Activated CD4-positive, alpha-beta T cell treated with anti-CD3 and anti-CD28 coated beads, Interleukin-2, amount 10 ng/mL, durations not matched to agents 7 days and 5 days (primary cell): ENCODE results near the gene ESYT1. TPM values are rescaled to one million over a fixed set of nuclear protein-coding genes. Genes with fewer than 3 reads are reported as not detected.
A peak's percentile ranks its signal among the peaks of the same experiment; 100 is the strongest.

Experiments used
- CTCF ChIA-PET: fragments of 350-600 bp; sonication (Branson Sonifier 250); formaldehyde crosslinking; loops from one replicate; lab custom pipeline; 2021; ENCODE audit warnings: antibody characterized with exemption; lab: Charles Lee
- POLR2A ChIA-PET: fragments of 350-600 bp; sonication (Branson Sonifier 250); formaldehyde crosslinking; loops from one replicate; lab custom pipeline; 2021; ENCODE audit warnings: antibody characterized with exemption; lab: Charles Lee
- DNase-seq: peaks from one replicate; pipeline ENCODE4 v3.0.0-alpha.2; 2020
- H3K27ac Mint-ChIP-seq: one replicate; pipeline ENCODE4 v1.8.0; 2021; ENCODE audit warnings: mild to moderate bottlenecking, moderate library complexity, mixed read lengths
- H3K27me3 Mint-ChIP-seq: one replicate; pipeline ENCODE4 v1.8.0; 2021; ENCODE audit warnings: mixed read lengths
- H3K36me3 Mint-ChIP-seq: one replicate; pipeline ENCODE4 v1.8.0; 2021; ENCODE audit warnings: low read depth, mixed read lengths
- H3K4me1 Mint-ChIP-seq: one replicate; pipeline ENCODE4 v1.8.0; 2021; ENCODE audit warnings: mixed read lengths
- H3K4me3 Mint-ChIP-seq: one replicate; pipeline ENCODE4 v1.8.0; 2021; ENCODE audit warnings: mild to moderate bottlenecking, moderate library complexity, mixed read lengths
- H3K9me3 Mint-ChIP-seq: one replicate; pipeline ENCODE4 v1.8.0; 2021; ENCODE audit warnings: mixed read lengths
- total RNA-seq, 2 experiments: library from RNA; stranded (reverse); gene quantifications; one replicate each; pipeline ENCODE4 v1.2.3, GENCODE V29; 2021

ESYT1 gene
- total RNA-seq, 2 experiments from 2014 or later, result 367 to 399 TPM

DNA sequence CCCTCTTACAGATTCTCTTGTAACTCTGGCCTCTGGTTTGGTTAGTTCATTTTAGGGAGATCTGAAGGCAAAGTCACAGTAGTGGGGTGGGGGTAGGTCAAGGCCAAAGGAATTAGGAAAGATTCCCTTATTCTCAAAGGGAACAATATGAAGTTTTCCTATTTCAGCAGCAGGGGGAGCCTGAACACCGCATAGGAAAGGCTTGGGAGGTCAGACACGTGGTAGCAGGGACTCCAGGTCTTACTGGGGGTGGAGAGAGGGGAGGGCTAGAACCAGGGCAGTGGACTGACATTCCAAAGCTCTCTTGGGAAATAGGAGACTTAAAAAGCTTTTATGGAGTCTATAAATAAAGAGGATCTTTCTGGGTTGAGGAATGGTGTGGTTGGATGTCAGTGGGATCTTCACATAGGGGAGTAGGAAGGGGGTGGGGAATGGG, 8.7 kb upstream of the ESYT1 start:
- ChIA-PET CTCF (interaction anchor here (0.6 to 7.8 kb wide), 18 partner anchors 9 to 566 kb away, joined by 3 to 90 read pairs (median 7); partner anchors contain the start of genes CNPY2, COQ10A, ESYT1 and MYL6B), POLR2A (interaction anchor here (0.6 to 1.7 kb wide), 2 partner anchors 39 to 70 kb away, joined by 5 read pairs; partner anchors contain the start of gene SMARCC2)
- Mint-ChIP-seq H3K4me1 (peaks cover 39% of the 10 kb centered on the region), H3K27ac (peak overlapping the region; percentile 97), H3K9me3 (no peaks in the 10 kb centered on the region), H3K36me3 (peaks cover 32% of the 10 kb centered on the region), H3K27me3 (no peaks in the 10 kb centered on the region), H3K4me3 (peak overlapping the region; percentile 95)
- DNase-seq, result peak; percentile 76

DNA sequence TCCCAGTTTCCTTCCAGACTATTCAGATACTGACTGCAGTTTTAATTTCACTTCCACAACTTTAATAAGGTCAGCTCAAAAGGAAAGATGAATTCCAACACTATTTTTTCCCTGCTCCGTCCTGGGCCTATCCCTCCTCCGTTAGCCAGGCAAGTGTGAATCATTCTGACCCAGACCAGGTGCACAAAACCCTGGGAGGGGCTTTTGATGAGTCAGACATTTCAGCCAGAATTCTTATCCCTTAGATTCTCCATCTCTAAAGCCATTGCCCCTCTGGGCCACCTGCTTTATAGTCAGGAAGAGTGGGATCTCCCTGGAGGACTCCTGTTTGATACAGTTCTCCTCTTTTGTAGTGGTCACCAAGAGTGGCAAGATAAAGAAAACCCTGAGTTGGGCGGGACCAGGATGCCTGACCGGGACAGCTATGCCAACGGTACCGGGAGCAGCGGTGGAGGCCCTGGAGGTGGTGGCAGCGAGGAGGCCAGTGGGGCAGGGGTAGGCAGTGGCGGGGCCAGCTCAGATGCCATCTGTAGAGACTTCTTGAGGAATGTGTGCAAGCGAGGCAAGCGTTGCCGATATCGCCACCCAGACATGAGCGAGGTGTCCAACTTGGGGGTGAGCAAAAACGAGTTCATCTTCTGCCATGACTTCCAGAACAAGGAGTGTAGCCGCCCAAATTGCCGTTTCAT, 7.8 kb upstream of the ESYT1 start:
- Mint-ChIP-seq H3K27me3 (no peaks in the 10 kb centered on the region), H3K4me1 (peaks cover 42% of the 10 kb centered on the region), H3K4me3 (no peak overlapping the region), H3K27ac (no peak overlapping the region), H3K9me3 (no peaks in the 10 kb centered on the region), H3K36me3 (peaks cover 34% of the 10 kb centered on the region)
- DNase-seq, result no peak
- ChIA-PET POLR2A (interaction anchor here (0.6 kb wide), 1 partner anchor 39 kb away, joined by 5 read pairs; no protein-coding TSS in a partner anchor), CTCF (interaction anchor here (0.6 to 7.8 kb wide), 12 partner anchors 8 to 344 kb away, joined by 3 to 90 read pairs (median 6); partner anchors contain the start of genes CNPY2, COQ10A, ESYT1 and PA2G4)

DNA sequence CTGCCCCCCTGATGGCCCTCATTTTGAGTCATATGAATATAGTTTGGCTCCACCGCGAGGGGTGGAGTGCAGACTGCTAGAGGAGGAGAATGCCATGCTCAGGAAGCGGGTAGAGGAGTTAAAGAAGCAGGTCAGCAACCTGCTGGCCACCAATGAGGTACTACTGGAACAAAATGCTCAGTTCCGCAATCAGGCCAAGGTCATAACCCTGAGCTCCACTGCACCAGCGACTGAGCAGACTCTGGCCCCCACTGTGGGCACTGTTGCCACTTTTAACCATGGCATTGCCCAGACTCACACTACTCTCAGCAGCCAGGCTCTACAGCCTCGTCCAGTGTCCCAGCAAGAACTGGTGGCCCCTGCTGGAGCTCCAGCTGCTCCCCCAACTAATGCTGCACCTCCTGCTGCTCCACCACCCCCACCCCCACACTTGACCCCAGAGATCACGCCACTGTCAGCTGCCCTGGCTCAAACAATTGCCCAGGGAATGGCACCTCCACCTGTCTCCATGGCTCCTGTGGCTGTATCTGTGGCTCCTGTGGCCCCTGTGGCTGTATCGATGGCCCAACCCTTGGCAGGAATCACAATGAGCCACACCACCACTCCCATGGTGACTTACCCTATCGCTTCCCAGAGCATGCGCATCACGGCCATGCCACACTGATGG, 6.7 kb upstream of the ESYT1 start:
- Mint-ChIP-seq H3K36me3 (peaks cover 37% of the 10 kb centered on the region), H3K9me3 (no peaks in the 10 kb centered on the region), H3K27ac (peak overlapping the region; percentile 34), H3K4me3 (no peak overlapping the region), H3K27me3 (no peaks in the 10 kb centered on the region), H3K4me1 (peaks cover 44% of the 10 kb centered on the region)
- ChIA-PET POLR2A (no interaction called here), CTCF (interaction anchor here (0.6 to 7.8 kb wide), 3 partner anchors 63 to 343 kb away, joined by 3 to 90 read pairs (median 7); partner anchors contain the start of gene SMARCC2)
- no peak for DNase-seq

GRCh38 chr12:56122637-56123036, 5.4 kb upstream of the ESYT1 start:
- no peaks in the 10 kb centered on the region for H3K27me3 Mint-ChIP-seq
- H3K4me3 Mint-ChIP-seq, result no peak overlapping the region
- H3K9me3 Mint-ChIP-seq, result no peaks in the 10 kb centered on the region
- H3K4me1 Mint-ChIP-seq, result peaks cover 56% of the 10 kb centered on the region
- no peak for DNase-seq
- peaks cover 26% of the 10 kb centered on the region for H3K36me3 Mint-ChIP-seq
- ChIA-PET POLR2A (no interaction called here), CTCF (interaction anchor here (0.5 to 6.5 kb wide), 5 partner anchors 41 to 439 kb away, joined by 3 to 79 read pairs (median 3); partner anchors contain the start of gene SMARCC2)
- no peak overlapping the region for H3K27ac Mint-ChIP-seq

DNA sequence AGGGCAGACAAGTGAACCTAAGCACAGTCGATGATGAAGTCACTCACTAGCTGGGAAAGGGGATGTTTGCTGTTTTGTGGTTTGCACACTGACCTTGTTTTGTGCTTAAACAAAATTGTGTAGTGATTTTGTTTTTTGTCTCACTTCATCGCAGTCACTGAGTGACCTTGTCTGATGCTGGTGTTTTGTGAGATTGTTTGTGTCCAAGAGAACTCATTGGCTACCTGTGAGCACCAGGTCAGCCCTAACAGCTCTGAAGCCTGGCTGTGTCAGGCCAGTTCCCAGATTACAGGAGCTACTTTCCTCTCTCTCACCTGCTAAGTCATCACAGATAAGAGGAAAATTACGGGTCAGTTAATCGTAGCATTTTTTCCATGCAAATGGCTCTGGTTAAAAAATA, 3.9 kb upstream of the ESYT1 start:
- Mint-ChIP-seq H3K4me1 (peaks cover 48% of the 10 kb centered on the region), H3K27me3 (no peaks in the 10 kb centered on the region), H3K4me3 (no peak overlapping the region)

DNA sequence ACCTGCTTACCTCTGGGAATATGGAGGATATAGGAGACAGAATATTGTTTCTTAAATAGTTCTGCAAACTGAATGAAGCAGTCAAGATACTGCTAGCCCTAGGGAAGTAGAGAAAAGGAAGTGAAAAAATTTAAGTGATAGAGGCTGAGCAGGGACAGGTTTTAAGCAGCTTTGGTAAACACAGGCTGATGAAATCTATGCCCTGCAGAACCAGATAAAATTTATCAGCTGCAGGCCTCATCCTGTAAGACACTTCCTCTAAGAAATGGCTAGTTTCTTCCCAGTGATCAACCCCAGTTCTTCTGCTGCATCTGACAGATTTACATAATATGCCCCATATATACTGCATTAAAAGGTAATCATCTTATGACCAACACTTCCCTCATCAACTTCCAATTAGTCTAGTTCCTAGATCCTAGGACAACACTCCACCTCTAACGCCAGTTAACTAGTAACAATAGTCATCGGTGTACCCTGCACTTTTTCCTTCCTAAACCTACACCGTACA, 1.3 kb upstream of the ESYT1 start:
- CTCF ChIA-PET, result interaction anchor here (0.6 to 6.5 kb wide), 22 partner anchors 9 to 354 kb away, joined by 3 to 79 read pairs (median 4); partner anchors contain the start of genes MYL6B, PA2G4, RNF41 and RPL41
- peaks cover 32% of the 10 kb centered on the region for H3K36me3 Mint-ChIP-seq

More for the DNA sequence above, 3.9 kb upstream of the ESYT1 start:
- Mint-ChIP-seq H3K36me3 (peaks cover 22% of the 10 kb centered on the region), H3K27ac (peak overlapping the region; percentile 27), H3K9me3 (no peaks in the 10 kb centered on the region)
- no peak for DNase-seq
- POLR2A ChIA-PET, result no interaction called here
- CTCF ChIA-PET, result interaction anchor here (0.8 to 6.5 kb wide), 6 partner anchors 28 to 401 kb away, joined by 3 to 79 read pairs (median 4); partner anchors contain the start of gene SMARCC2

GRCh38 chr12:56127485-56127887, 581 bp upstream of the ESYT1 start:
- POLR2A ChIA-PET, result interaction anchor here (0.6 to 2.3 kb wide), 4 partner anchors 10 to 78 kb away, joined by 3 to 12 read pairs (median 7); partner anchors contain the start of genes MYL6 and ZC3H10

More for the DNA sequence above, 1.3 kb upstream of the ESYT1 start:
- Mint-ChIP-seq H3K4me1 (peaks cover 62% of the 10 kb centered on the region), H3K4me3 (peak overlapping the region; percentile 91), H3K27ac (peak overlapping the region; percentile 93), H3K9me3 (peaks cover 6% of the 10 kb centered on the region), H3K27me3 (no peaks in the 10 kb centered on the region)
- POLR2A ChIA-PET, result interaction anchor here (2.3 kb wide), 1 partner anchor 9 kb away, joined by 12 read pairs; the partner anchor contains the start of gene ZC3H10
- DNase-seq, result no peak

DNA sequence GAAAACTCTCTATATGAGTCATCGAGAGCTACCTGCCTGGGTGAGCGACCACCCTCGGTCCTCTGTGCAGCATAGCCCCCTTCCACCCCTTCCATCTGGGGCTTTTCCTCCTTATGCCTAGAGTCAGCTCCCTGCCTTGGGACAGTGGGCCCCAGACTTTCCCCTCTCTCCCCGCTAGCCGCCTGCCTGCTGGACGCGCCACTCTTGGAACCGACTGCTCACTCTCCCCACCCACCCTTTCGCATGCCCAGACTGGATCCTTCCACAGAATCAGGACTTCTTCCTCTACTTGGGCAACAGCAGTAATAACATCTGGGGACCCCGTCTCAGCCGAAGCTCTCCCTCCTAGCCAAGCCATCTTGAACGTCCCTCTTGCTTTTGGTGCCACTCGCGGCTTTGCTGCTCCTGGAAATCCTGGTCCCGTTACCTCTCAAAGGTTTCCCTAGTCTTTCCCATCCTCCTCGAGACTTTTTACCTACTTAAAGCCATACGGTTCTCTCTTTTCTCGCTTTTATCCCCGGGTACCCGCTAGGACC, 671 bp downstream of the ESYT1 start:
- POLR2A ChIA-PET, result interaction anchor here (0.6 to 2.3 kb wide), 7 partner anchors 11 to 500 kb away, joined by 3 to 12 read pairs (median 8); partner anchors contain the start of genes MYL6, PA2G4, SMARCC2 and ZC3H10
- Mint-ChIP-seq H3K4me3 (peak overlapping the region; percentile 91), H3K4me1 (peaks cover 74% of the 10 kb centered on the region), H3K36me3 (peaks cover 50% of the 10 kb centered on the region), H3K9me3 (peaks cover 6% of the 10 kb centered on the region), H3K27ac (peak overlapping the region; percentile 93), H3K27me3 (no peaks in the 10 kb centered on the region)
- DNase-seq, result no peak
- CTCF ChIA-PET, result interaction anchor here (0.7 to 6.5 kb wide), 15 partner anchors 9 to 336 kb away, joined by 3 to 79 read pairs (median 7); partner anchors contain the start of genes ANKRD52, MYL6B, RNF41 and RPL41

More at GRCh38 chr12:56127485-56127887, 581 bp upstream of the ESYT1 start:
- H3K4me1 Mint-ChIP-seq, result peaks cover 69% of the 10 kb centered on the region
- H3K4me3 Mint-ChIP-seq, result peak overlapping the region; percentile 91
- peak overlapping the region; percentile 93 for H3K27ac Mint-ChIP-seq
- CTCF ChIA-PET, result interaction anchor here (0.6 to 6.5 kb wide), 17 partner anchors 8 to 188 kb away, joined by 3 to 79 read pairs (median 7); partner anchors contain the start of genes ANKRD52, MYL6B, RNF41 and RPL41
- H3K27me3 Mint-ChIP-seq, result no peaks in the 10 kb centered on the region
- no peak for DNase-seq
- peaks cover 6% of the 10 kb centered on the region for H3K9me3 Mint-ChIP-seq
- H3K36me3 Mint-ChIP-seq, result peaks cover 39% of the 10 kb centered on the region

GRCh38 chr12:56129206-56129941, 1.3 kb downstream of the ESYT1 start:
- H3K9me3 Mint-ChIP-seq, result peaks cover 6% of the 10 kb centered on the region
- H3K27ac Mint-ChIP-seq, result peak overlapping the region; percentile 93
- H3K4me1 Mint-ChIP-seq, result peaks cover 73% of the 10 kb centered on the region
- H3K4me3 Mint-ChIP-seq, result peak overlapping the region; percentile 91
- DNase-seq, result peak; percentile 85
- ChIA-PET POLR2A (no interaction called here), CTCF (interaction anchor here (0.7 to 6.1 kb wide), 8 partner anchors 8 to 335 kb away, joined by 3 to 48 read pairs (median 8); partner anchors contain the start of genes MYL6B, RPL41, SMARCC2 and ZC3H10)
- H3K36me3 Mint-ChIP-seq, result peaks cover 55% of the 10 kb centered on the region
- H3K27me3 Mint-ChIP-seq, result no peaks in the 10 kb centered on the region

DNA sequence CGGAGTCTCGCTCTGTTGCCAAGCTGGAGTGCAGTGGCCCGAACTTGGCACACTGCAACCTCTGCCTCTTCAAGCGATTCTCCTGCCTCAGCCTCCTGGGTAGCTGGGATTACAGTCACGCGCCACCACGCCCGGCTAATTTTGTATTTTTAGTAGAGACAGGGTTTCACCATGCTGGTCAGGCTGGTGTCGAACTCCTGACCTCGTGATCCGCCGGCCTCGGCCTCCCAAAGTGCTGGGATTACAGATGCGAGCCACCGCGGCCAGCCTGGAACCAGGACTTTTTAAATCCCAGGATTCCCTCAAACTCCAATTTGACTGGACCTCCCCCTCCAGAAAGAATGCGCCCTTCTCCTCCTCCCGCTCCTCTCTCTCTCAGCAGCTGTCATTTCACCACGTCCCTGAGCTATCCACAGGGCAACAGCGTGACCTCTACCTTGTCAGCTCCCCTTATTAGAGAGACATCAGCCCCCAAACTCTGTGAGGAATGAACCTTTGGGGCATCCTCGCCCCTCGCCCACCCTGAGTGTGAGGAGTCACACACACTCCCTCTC, 2.0 kb downstream of the ESYT1 start:
- Mint-ChIP-seq H3K27me3 (no peaks in the 10 kb centered on the region), H3K4me3 (peak overlapping the region; percentile 91), H3K27ac (peak overlapping the region; percentile 93), H3K9me3 (peaks cover 6% of the 10 kb centered on the region), H3K4me1 (peaks cover 66% of the 10 kb centered on the region), H3K36me3 (peaks cover 55% of the 10 kb centered on the region)
- CTCF ChIA-PET, result interaction anchor here (2.1 to 6.1 kb wide), 2 partner anchors 12 to 60 kb away, joined by 7 to 48 read pairs; partner anchors contain the start of genes RPL41, SMARCC2 and ZC3H10
- POLR2A ChIA-PET, result no interaction called here
- no peak for DNase-seq

DNA sequence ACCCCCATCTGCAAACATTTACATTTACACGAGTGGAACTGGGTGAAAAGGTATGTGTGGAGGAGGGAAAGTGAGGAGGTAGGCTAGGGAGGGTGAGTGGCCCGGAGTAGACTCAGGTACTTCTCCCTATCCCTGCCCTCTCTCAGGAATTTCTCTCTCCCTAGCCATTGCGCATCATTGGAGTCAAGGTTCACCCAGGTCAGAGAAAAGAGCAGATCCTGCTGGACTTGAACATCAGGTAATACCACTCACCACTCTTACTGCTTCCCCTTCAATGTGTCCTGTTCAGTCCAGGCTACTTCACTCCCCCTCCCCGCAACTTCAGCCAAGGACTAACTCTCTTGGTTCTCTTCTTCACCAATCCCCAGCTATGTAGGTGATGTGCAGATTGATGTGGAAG, 2.8 kb downstream of the ESYT1 start:
- H3K36me3 Mint-ChIP-seq, result peaks cover 60% of the 10 kb centered on the region
- H3K27ac Mint-ChIP-seq, result peak overlapping the region; percentile 93
- H3K4me1 Mint-ChIP-seq, result peaks cover 66% of the 10 kb centered on the region
- H3K9me3 Mint-ChIP-seq, result peaks cover 6% of the 10 kb centered on the region
- no peak for DNase-seq
- CTCF ChIA-PET, result interaction anchor here (2.1 to 6.1 kb wide), 2 partner anchors 13 to 59 kb away, joined by 7 to 48 read pairs; partner anchors contain the start of genes RPL41, SMARCC2 and ZC3H10
- no peaks in the 10 kb centered on the region for H3K27me3 Mint-ChIP-seq
- peak overlapping the region; percentile 91 for H3K4me3 Mint-ChIP-seq
- POLR2A ChIA-PET, result no interaction called here
